Gastrocnemius medialis (tissue), 4 donors: ENCODE measurements around the gene ZDHHC14.

Source experiments
- CTCF ChIP-seq, 5 experiments: fragments of 450-650 bp in 3 of 5; fragments of 200-600 bp in 2 of 5; sonication (generic) in 2 of 5; IDR thresholded peaks in 4 of 5; conservative IDR thresholded peaks in 1 of 5; 1 replicate in 4 of 5; 2 replicates in 1 of 5; pipeline ENCODE4 v1.5.1; 2016 to 2019; ENCODE audit warnings: antibody characterized with exemption in 5 of 5, mild to moderate bottlenecking in 3 of 5, moderate library complexity in 3 of 5
- POLR2A ChIP-seq, 2 donors: fragments of 450-650 bp; IDR thresholded peaks; one replicate each; pipeline ENCODE4 v1.6.1; 2017; ENCODE audit warnings: antibody characterized with exemption in 2 of 2, mild to moderate bottlenecking in 2 of 2, moderate library complexity in 2 of 2

GRCh38 chr6:157538168-157538567, 157.2 kb downstream of the ZDHHC14 start:
- TF ChIP-seq CTCF (IDR thresholded peaks at IDR 0.05 in 4 of 5, conservative IDR thresholded peaks at IDR 0.05 in 1 of 5) (no peak), POLR2A (IDR thresholded peaks at IDR 0.05) (no peak)
